A549 (cell line): ENCODE measurements around the gene SLC34A1. TPM values are rescaled to one million over a fixed set of nuclear protein-coding genes. Genes with fewer than 3 reads are reported as not detected.
A peak's percentile ranks its signal among the peaks of the same experiment; 100 is the strongest.

Experiments used
- ESRRA ChIP-seq: fragments of 150-350 bp; IDR thresholded peaks from 2 replicates; pipeline ENCODE4 v1.6.1; 2014; ENCODE audit warnings: mild to moderate bottlenecking, low read length, borderline replicate concordance
- PBX3 ChIP-seq: IDR thresholded peaks from 2 replicates; pipeline ENCODE4 v1.6.1; 2012
- REST ChIP-seq: fragments of 200-600 bp; sonication (generic); IDR thresholded peaks from 2 replicates; pipeline ENCODE4 v1.6.1; 2016; ENCODE audit warnings: antibody characterized with exemption, mild to moderate bottlenecking, moderate library complexity
- polyA plus RNA-seq, 4 experiments: library from polyadenylated mRNA; depleted of rRNA in 3 of 4; stranded (reverse); fragments of >200 nt; fragmentation: RNase III in 1 of 4; extraction: RNeasy Plus Mini Kit Qiagen cat#74134 plus additional on column Dnase treatment in 1 of 4; gene quantifications; 2 replicates in 3 of 4; 3 replicates in 1 of 4; pipeline ENCODE4 v1.2.3, GENCODE V29; 2011 to 2017

The SLC34A1 gene
- polyA plus RNA-seq, 2 of the 4 experiments (the other 2 are of a cell fraction), result 0.03 TPM; not detected in 1

- TF ChIP-seq REST, result no peak
- TF ChIP-seq ESRRA, result peak; percentile 87
- TF ChIP-seq PBX3, result no peak
Measured at GRCh38 chr5:177447611-177448243, 63.5 kb downstream of the SLC34A1 start (continued).

Other genes with a start within 250 kb of the SLC34A1 start
- 31.2 and 31.3 TPM in 2 replicates for gene RAB24, start 80.7 kb upstream of the SLC34A1 start, polyA plus RNA-seq (2011; rRNA removed)
- gene RAB24, start 80.7 kb upstream of the SLC34A1 start, polyA plus RNA-seq (2017; fragmentation: RNase III; extraction: RNeasy Plus Mini Kit Qiagen cat#74134 plus additional on column Dnase treatment), result 30.0 to 34.5 TPM (median 33.7 TPM) in 3 replicates
- gene PRELID1, start 80.6 kb upstream of the SLC34A1 start, polyA plus RNA-seq (2011; rRNA removed), result 218 and 227 TPM in 2 replicates
- 234 to 268 TPM (median 250 TPM) in 3 replicates for gene PRELID1, start 80.6 kb upstream of the SLC34A1 start, polyA plus RNA-seq (2017; fragmentation: RNase III; extraction: RNeasy Plus Mini Kit Qiagen cat#74134 plus additional on column Dnase treatment)
- gene MXD3, start 72.5 kb upstream of the SLC34A1 start, polyA plus RNA-seq (2011; rRNA removed), result 4.1 and 5.3 TPM in 2 replicates
- gene MXD3, start 72.5 kb upstream of the SLC34A1 start, polyA plus RNA-seq (2017; fragmentation: RNase III; extraction: RNeasy Plus Mini Kit Qiagen cat#74134 plus additional on column Dnase treatment), result 12.4 to 16.9 TPM (median 15.2 TPM) in 3 replicates
- gene LMAN2, start 32.8 kb upstream of the SLC34A1 start, polyA plus RNA-seq (2011; rRNA removed), result 123 and 172 TPM in 2 replicates
- gene LMAN2, start 32.8 kb upstream of the SLC34A1 start, polyA plus RNA-seq (2017; fragmentation: RNase III; extraction: RNeasy Plus Mini Kit Qiagen cat#74134 plus additional on column Dnase treatment), result 207 to 222 TPM (median 210 TPM) in 3 replicates
- 3.9 and 5.8 TPM in 2 replicates for gene RGS14, start 26.5 kb upstream of the SLC34A1 start, polyA plus RNA-seq (2011; rRNA removed)
- gene RGS14, start 26.5 kb upstream of the SLC34A1 start, polyA plus RNA-seq (2017; fragmentation: RNase III; extraction: RNeasy Plus Mini Kit Qiagen cat#74134 plus additional on column Dnase treatment), result 5.2 to 8.4 TPM (median 6.4 TPM) in 3 replicates
- not detected in 2 replicates for gene PFN3, start 16.2 kb downstream of the SLC34A1 start, polyA plus RNA-seq (2011; rRNA removed)
- gene PFN3, start 16.2 kb downstream of the SLC34A1 start, polyA plus RNA-seq (2017; fragmentation: RNase III; extraction: RNeasy Plus Mini Kit Qiagen cat#74134 plus additional on column Dnase treatment), result not detected in 3 replicates
- 5.3 TPM in 2 replicates for gene F12, start 25.1 kb downstream of the SLC34A1 start, polyA plus RNA-seq (2011; rRNA removed)
- 14.3 to 15.5 TPM (median 14.5 TPM) in 3 replicates for gene F12, start 25.1 kb downstream of the SLC34A1 start, polyA plus RNA-seq (2017; fragmentation: RNase III; extraction: RNeasy Plus Mini Kit Qiagen cat#74134 plus additional on column Dnase treatment)
- 16.5 and 20.1 TPM in 2 replicates for gene GRK6, start 42.2 kb downstream of the SLC34A1 start, polyA plus RNA-seq (2011; rRNA removed)
- gene GRK6, start 42.2 kb downstream of the SLC34A1 start, polyA plus RNA-seq (2017; fragmentation: RNase III; extraction: RNeasy Plus Mini Kit Qiagen cat#74134 plus additional on column Dnase treatment), result 26.3 to 28.8 TPM (median 26.8 TPM) in 3 replicates
- gene PRR7, start 62.4 kb downstream of the SLC34A1 start, polyA plus RNA-seq (2011; rRNA removed), result 1.8 and 2.2 TPM in 2 replicates
- 11.0 to 12.1 TPM (median 11.2 TPM) in 3 replicates for gene PRR7, start 62.4 kb downstream of the SLC34A1 start, polyA plus RNA-seq (2017; fragmentation: RNase III; extraction: RNeasy Plus Mini Kit Qiagen cat#74134 plus additional on column Dnase treatment)
- 32.6 and 47.7 TPM in 2 replicates for gene DBN1, start 89.2 kb downstream of the SLC34A1 start, polyA plus RNA-seq (2011; rRNA removed)
- gene DBN1, start 89.2 kb downstream of the SLC34A1 start, polyA plus RNA-seq (2017; fragmentation: RNase III; extraction: RNeasy Plus Mini Kit Qiagen cat#74134 plus additional on column Dnase treatment), result 92.4 to 118 TPM (median 107 TPM) in 3 replicates
- gene PDLIM7, start 113.2 kb downstream of the SLC34A1 start, polyA plus RNA-seq (2011; rRNA removed), result 26.1 and 30.7 TPM in 2 replicates
- gene PDLIM7, start 113.2 kb downstream of the SLC34A1 start, polyA plus RNA-seq (2017; fragmentation: RNase III; extraction: RNeasy Plus Mini Kit Qiagen cat#74134 plus additional on column Dnase treatment), result 120 to 141 TPM (median 124 TPM) in 3 replicates
- gene DOK3, start 125.4 kb downstream of the SLC34A1 start, polyA plus RNA-seq (2011; rRNA removed), result 1.3 and 1.8 TPM in 2 replicates
- 7.1 to 9.1 TPM (median 7.4 TPM) in 3 replicates for gene DOK3, start 125.4 kb downstream of the SLC34A1 start, polyA plus RNA-seq (2017; fragmentation: RNase III; extraction: RNeasy Plus Mini Kit Qiagen cat#74134 plus additional on column Dnase treatment)
- gene DDX41, start 132.5 kb downstream of the SLC34A1 start, polyA plus RNA-seq (2011; rRNA removed), result 87.7 and 90.7 TPM in 2 replicates
- 121 to 177 TPM (median 172 TPM) in 3 replicates for gene DDX41, start 132.5 kb downstream of the SLC34A1 start, polyA plus RNA-seq (2017; fragmentation: RNase III; extraction: RNeasy Plus Mini Kit Qiagen cat#74134 plus additional on column Dnase treatment)
- 19.4 and 23.0 TPM in 2 replicates for gene FAM193B, start 170.1 kb downstream of the SLC34A1 start, polyA plus RNA-seq (2011; rRNA removed)
- 24.9 to 31.9 TPM (median 28.9 TPM) in 3 replicates for gene FAM193B, start 170.1 kb downstream of the SLC34A1 start, polyA plus RNA-seq (2017; fragmentation: RNase III; extraction: RNeasy Plus Mini Kit Qiagen cat#74134 plus additional on column Dnase treatment)
- 168 and 212 TPM in 2 replicates for gene TMED9, start 207.8 kb downstream of the SLC34A1 start, polyA plus RNA-seq (2011; rRNA removed)
- 218 to 239 TPM (median 236 TPM) in 3 replicates for gene TMED9, start 207.8 kb downstream of the SLC34A1 start, polyA plus RNA-seq (2017; fragmentation: RNase III; extraction: RNeasy Plus Mini Kit Qiagen cat#74134 plus additional on column Dnase treatment)
- 13.0 and 13.3 TPM in 2 replicates for gene B4GALT7, start 215.7 kb downstream of the SLC34A1 start, polyA plus RNA-seq (2011; rRNA removed)
- gene B4GALT7, start 215.7 kb downstream of the SLC34A1 start, polyA plus RNA-seq (2017; fragmentation: RNase III; extraction: RNeasy Plus Mini Kit Qiagen cat#74134 plus additional on column Dnase treatment), result 17.1 to 18.2 TPM (median 18.0 TPM) in 3 replicates